ENCODE measurements around the gene RASA3. TPM values are rescaled to one million over a fixed set of nuclear protein-coding genes. Genes with fewer than 3 reads are reported as not detected.
"Not testable (repeated sequence)": the region's sequence is repeated elsewhere in the genome, so short reads cannot be mapped to it uniquely, and the experiment has no call there.

RASA3 gene
- total and polyA plus RNA-seq, 2 of the 8 experiments (the other 6 are each of a cell fraction or from before 2014, with no cell fraction given): 7.5 to 21.9 TPM

DNA sequence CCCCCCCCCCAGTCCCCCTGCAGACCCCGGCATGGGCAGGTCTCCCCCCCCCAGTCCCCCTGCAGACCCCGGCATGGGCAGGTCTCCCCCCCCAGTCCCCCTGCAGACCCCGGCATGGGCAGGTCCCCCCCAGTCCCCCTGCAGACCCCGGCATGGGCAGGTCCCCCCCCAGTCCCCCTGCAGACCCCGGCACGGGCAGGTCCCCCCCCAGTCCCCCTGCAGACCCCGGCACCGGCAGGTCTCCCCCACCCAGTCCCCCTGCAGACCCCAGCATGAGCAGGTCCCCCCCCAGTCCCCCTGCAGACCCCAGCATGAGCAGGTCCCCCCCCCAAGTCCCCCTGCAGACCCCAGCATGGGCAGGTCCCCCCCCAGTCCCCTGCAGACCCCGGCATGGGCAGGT is 703 bp upstream of the RASA3 start:
- H2BK5ac ChIP-seq (ENCODE audit: low read depth, low read length); H2BK12ac ChIP-seq (ENCODE audit: low read depth, low read length); H4K5ac ChIP-seq (ENCODE audit: insufficient read length, low read depth, low read length); DNase-seq (ENCODE audit: low read depth in 1 of 2, low spot score in 2 of 2); H3K4ac ChIP-seq (replicated peaks; ENCODE audit: insufficient read length, low read depth, low read length); POLR2A ChIA-PET (ENCODE audit: partially characterized antibody); H3K79me1 ChIP-seq (ENCODE audit: low read depth, low read length); H3K9me3 ChIP-seq (ENCODE audit: insufficient read depth in 2 of 2, low read depth in 1 of 2, low read length in 1 of 2); H2AK5ac ChIP-seq (ENCODE audit: low read depth, low read length); H3K56ac ChIP-seq (replicated peaks; ENCODE audit: insufficient read length, low read depth, low read length); H4K91ac ChIP-seq (replicated peaks; ENCODE audit: insufficient read length, low read length); H3K27ac ChIP-seq (ENCODE audit: low read depth, low read length); CTCF ChIA-PET (ENCODE audit: partially characterized antibody); H4K8ac ChIP-seq (ENCODE audit: extremely low read depth, insufficient read depth, low read length); H3K23ac ChIP-seq (ENCODE audit: insufficient read length); H3K18ac ChIP-seq (ENCODE audit: extremely low read depth, low read length); H2BK20ac ChIP-seq (ENCODE audit: low read length); FAIRE-seq; H2BK120ac ChIP-seq (replicated peaks; ENCODE audit: low read depth, low read length); H2AFZ ChIP-seq (ENCODE audit: low read length); H2BK15ac ChIP-seq (ENCODE audit: low read length); H3K36me3 ChIP-seq (ENCODE audit: control insufficient read depth in 2 of 4, insufficient read depth in 4 of 4, low read length in 3 of 4); H3K14ac ChIP-seq (ENCODE audit: insufficient read length); H3K9ac ChIP-seq (replicated peaks in 1 of 4; ENCODE audit: extremely low read depth in 1 of 4, low read depth in 3 of 4, low read length in 3 of 4): not testable (repeated sequence)
- peaks cover 20% of the 10 kb centered on the region for H3K23me2 ChIP-seq (ENCODE audit: low read depth, low read length)
- no CpG with 5 or more reads among the region's 9 CpGs for WGBS, 2 experiments (ENCODE audit: extremely low coverage in 1 of 2, insufficient coverage in 1 of 2, insufficient read length in 1 of 2, insufficient replicate concordance in 2 of 2, low coverage in 1 of 2, low lambda C conversion rate in 2 of 2, missing lambda C conversion rate in 1 of 2)
- peak overlapping the region in 1 of 2 experiments; percentile 96; a peak in 1 of 4 replicates for H3K4me2 ChIP-seq (ENCODE audit: insufficient read depth in 1 of 2, low read depth in 2 of 2, low read length in 2 of 2)
- H4K20me1 ChIP-seq (replicated peaks in 1 of 2; ENCODE audit: control insufficient read depth in 1 of 2, insufficient read depth in 2 of 2, low read length in 2 of 2): peaks cover 0 to 12% of the 10 kb centered on the region in 2 experiments
- peaks cover 0 to 23% of the 10 kb centered on the region in 2 experiments; a peak in 2 of 4 replicates for H3K79me2 ChIP-seq (ENCODE audit: control insufficient read depth in 1 of 2, insufficient read depth in 2 of 2, low read length in 2 of 2)
- H3K4me1 ChIP-seq (replicated peaks in 1 of 4; ENCODE audit: control insufficient read depth in 3 of 4, insufficient read depth in 4 of 4, low read length in 3 of 4): peaks cover 12 to 31% (median 25%) of the 10 kb centered on the region in 4 experiments
- H3K4me3 ChIP-seq (ENCODE audit: extremely low read depth in 1 of 4, insufficient read depth in 2 of 4, low read depth in 3 of 4, low read length in 4 of 4): peak overlapping the region in 1 of 4 experiments; percentile 76; a peak in 2 of 8 replicates
- H3K27me3 ChIP-seq (replicated peaks in 1 of 4; ENCODE audit: control insufficient read depth in 3 of 4, extremely low read depth in 1 of 4, insufficient read depth in 3 of 4, low read length in 3 of 4): peaks cover 0 to 13% (median 10%) of the 10 kb centered on the region in 4 experiments; a peak in 5 of 7 replicates
